NCI-H128 (cell line): Measurements from ENCODE around the gene ANAPC13.

ENCODE experiments used
- DNase-seq: peaks from one replicate; lab custom pipeline; 2025; ENCODE audit not compliant: unreplicated experiment; lab: John Stamatoyannopoulos, UW

ANAPC13 gene, protein sequence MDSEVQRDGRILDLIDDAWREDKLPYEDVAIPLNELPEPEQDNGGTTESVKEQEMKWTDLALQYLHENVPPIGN

GRCh38 chr3:134485718-134486576 lies at the start of gene ANAPC13, which contains the start of gene CEP63:
Gene ANAPC13 (minus strand): TSS chr3:134485985. CDS start chr3:134482904, 3,081 bp downstream.
Gene CEP63 (plus strand): TSS chr3:134486057. CDS start chr3:134495321, 9,264 bp downstream.
- DNase-seq, result peak; percentile 97

- no peak for DNase-seq
These were observed 49.6 kb upstream of the ANAPC13 start for GRCh38 chr3:134535186-134535970.

DNA sequence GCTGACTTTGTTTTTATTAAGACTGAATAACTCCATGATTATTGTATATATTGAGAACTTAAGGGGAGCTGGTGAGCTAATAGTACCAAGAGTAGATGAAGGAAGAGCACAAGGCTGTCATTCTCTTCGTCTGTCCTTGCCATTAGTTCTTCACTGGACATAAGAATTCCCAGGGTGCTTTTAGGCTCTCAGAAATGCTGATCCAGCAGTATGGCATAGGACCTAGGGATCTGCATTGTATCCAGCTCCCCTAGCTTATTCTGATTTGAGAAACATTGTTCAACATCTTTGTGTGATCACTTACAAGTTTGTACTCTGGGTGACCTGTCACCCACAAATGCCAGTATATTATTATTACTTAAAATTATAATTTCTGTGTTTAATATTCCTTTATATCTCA lies 47.7 kb upstream of the ANAPC13 start:
- DNase-seq, result no peak

GRCh38 chr3:134527538-134528186 lies 41.9 kb upstream of the ANAPC13 start:
- no peak for DNase-seq

- DNase-seq, result no peak
These were observed 41.3 kb upstream of the ANAPC13 start for GRCh38 chr3:134527037-134527436.

- DNase-seq, result no peak
These were observed 40.5 kb upstream of the ANAPC13 start for GRCh38 chr3:134526319-134526718.

GRCh38 chr3:134525293-134525692 lies 39.5 kb upstream of the ANAPC13 start:
- no peak for DNase-seq

DNA sequence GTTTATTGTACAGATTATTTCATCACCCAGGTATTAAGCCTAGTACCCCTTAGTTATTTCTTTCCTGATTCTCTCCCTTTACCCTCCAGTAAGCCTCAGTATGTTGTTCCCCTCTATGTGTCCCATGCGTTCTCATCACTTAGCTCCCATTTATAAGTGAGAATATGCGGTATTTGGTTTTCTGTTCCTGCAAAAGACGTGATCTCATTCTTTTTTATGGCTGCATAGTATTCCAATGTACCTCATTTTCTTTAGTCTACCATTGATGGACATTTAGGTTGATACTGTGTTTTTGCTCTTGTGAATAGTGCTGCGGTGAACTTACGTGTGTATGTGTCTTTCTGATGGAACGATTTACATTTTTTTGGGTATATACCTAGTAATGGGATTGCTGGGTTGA lies 36.8 kb upstream of the ANAPC13 start:
- no peak for DNase-seq

DNA sequence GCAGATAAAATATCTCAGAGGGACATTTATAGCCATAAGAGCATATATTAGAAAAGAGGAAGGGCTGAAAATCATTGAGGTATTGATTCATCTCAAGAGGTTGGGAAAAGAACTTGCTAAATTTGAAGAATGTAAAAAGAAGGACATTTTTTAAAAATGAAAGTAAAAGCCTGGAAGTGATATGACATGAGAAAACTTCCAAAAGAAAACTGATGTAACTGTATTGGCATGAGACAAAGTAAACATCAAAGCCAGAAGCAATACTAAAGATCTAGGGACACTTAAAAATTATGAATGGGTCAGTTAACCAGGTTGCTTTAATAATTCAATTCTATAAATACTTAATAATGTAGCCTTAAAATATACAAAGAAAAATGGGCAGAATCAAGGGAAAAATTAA lies 32.0 kb upstream of the ANAPC13 start:
- no peak for DNase-seq

- no peak for DNase-seq
These were observed 31.1 kb upstream of the ANAPC13 start for GRCh38 chr3:134516905-134517304.

GRCh38 chr3:134511500-134511899 lies 25.7 kb upstream of the ANAPC13 start:
- DNase-seq, result no peak

- no peak for DNase-seq
These were observed 19.7 kb upstream of the ANAPC13 start for GRCh38 chr3:134505485-134505884.

- DNase-seq, result no peak
These were observed 18.3 kb upstream of the ANAPC13 start for GRCh38 chr3:134504132-134504531.

GRCh38 chr3:134503266-134503665 lies 17.5 kb upstream of the ANAPC13 start:
- no peak for DNase-seq

DNA sequence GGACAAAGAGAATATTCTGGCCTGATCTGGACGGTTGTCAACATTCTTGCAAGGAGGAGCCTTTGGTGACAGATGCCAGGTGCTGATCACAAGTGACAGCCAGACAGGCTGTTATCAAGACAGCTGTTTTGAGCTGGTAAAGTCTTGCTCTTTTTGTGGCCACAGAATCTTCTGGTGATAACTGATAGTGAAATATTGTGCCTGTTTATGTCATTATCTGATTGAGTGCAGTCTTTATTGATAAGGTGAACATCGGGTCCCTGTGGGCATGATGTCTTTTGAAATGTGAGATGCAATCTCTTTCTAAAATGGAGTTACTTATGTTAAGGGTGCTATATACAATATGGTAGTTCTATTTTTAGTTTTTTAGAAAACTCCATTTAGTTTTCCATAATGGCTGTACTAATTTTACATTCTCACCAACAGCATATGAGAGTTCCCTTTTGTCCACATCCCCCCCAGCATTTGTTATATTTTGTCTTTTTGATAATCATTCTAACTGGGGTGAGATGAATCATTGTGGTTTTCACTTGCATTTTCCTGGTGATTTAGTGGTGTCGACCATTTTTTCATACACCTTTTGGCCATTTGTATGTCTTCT lies 10.8 kb upstream of the ANAPC13 start:
- DNase-seq, result no peak

DNA sequence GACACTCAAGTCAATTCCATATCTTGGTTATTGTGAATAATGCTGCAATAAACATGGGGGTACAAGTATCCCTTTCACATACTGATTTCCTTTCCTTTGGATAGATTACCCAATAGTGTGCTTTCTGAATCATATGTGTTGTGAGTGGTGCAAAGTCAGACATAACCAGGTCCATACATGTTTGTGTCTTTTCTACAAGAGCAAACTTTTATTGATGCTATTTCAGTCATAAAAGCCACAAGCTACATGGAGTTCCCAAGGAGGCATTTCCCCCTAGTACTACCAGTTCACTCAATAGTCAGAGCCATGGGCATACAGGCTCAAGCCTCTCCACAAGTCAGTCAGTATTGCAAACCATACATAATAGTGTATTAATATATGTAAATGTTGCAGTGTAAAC lies 10.2 kb upstream of the ANAPC13 start:
- no peak for DNase-seq

GRCh38 chr3:134494495-134494894 lies 8.7 kb upstream of the ANAPC13 start:
- DNase-seq, result no peak

DNA sequence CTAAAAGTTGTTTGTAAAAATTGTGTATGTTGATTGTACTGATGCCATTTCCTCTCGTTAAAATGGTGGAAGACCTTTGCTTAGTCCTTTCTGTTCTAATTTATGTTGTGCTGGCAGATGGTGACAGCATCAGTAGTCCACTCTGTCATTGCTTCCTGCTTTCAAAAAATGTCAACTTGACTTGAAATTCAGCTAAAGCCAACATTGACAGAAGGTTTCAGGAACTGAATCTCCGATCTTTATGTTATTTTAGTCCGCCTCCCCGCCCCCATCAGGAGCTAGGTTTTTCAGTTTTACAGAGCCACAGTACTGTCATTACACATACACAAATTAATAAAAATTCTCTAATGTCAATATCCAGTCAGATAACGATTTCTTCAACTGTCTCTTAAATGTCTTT lies 1.6 kb upstream of the ANAPC13 start:
- no peak for DNase-seq

GRCh38 chr3:134486577-134487041 lies 824 bp upstream of the ANAPC13 start:
- no peak for DNase-seq

- no peak for DNase-seq
These were observed 589 bp downstream of the ANAPC13 start for GRCh38 chr3:134485075-134485717.
